Measurements from ENCODE around the gene ATXN7L3. TPM values are rescaled to one million over a fixed set of nuclear protein-coding genes. Genes with fewer than 3 reads are reported as not detected.

ATXN7L3 gene
- total RNA-seq, 3 donors from 2014 or later = 34.7 to 45.8 (median 38.3) TPM

DNA sequence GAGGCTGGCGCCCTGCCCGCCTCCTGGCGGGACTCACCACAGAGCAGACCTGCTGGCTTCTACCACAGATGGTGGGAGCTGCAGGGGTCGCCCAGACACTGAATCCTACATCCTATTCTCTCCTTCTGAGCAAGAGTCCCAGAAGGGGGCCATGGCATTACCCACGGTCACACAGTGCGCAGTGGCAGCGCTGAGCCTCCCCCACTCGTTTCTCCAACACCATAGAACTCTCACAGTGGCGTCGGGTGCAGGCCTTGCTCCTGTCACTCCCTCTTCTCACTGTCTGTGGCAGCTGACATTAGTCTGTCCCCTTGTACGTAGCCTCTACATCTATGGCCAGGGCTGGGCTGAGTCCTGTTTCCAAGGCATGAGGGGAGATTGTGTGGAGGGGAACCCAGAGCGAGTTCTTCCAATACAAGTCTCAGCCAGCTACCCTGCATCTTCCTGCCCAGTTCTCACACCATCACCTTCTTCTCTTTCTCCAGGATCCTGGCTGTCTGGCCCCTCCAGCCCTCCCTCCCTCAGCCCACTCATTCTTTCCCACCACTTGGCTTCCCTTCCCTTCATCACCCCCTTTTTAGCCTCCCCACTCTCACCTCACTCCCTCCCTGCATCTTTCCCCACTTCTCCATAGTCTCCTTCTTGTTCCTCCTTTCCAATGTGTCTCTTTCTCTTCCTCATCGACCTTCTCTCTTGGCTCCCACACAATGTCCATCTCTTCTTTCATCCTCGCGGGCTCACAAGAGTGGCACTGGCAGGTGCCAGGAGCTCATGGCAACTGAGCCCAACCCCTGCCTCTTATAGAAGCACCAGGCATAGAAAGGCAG is 13.9 kb upstream of the ATXN7L3 start:
- peaks cover 3 to 14% of the 10 kb centered on the region in 2 donors for H3K4me1 ChIP-seq
- intact Hi-C loops (cut with DNase I; ENCODE audit: low total_unique reads) = loop anchor here (5.0 kb wide), 1 partner anchor 114 kb away; no protein-coding TSS in a partner anchor

DNA sequence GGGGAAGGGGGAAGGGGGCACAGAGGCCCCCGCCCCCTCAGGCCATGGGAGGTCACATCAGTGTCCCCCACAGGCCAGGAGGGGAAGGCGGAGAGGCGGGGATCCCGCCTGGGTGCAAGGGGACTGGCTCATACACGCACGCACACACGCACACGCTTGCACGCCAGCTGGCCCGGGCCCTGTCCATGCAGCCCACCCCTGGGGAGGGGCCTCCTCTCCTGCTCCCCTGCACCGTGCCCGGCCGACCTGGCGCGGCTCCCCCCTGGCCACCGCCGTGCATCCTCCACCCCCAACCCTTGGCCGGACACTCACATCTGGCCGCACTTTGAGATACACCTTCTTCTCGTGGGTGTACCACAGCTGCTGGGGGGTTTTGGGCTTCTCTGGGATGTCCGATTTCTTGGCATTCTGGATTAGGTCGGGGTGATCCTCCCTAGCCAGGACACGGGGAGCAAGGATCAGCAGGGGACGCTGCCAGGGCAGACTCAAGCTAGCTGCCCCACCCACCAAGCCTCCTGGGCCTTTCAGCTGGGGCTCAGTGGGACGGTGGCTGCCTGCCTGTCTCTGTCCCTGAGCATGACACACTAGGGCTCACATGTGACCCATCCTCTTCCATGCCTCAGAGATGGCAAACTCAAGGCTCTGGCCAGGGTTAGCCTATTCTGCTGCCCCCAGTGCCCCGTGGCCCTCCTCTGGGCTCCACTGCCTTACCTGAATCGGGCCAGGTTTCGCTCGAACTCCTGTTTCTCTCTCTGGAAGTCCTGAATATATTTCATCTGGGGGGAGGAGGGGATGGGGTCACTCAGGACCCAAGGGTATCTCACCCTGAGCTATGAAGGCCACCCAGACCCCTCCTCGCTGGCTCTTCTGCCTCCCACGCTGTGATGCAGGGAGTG is 13.1 kb upstream of the ATXN7L3 start:
- Histone ChIP-seq H3K36me3 (peaks cover 9% of the 10 kb centered on the region), H3K27ac (peak overlapping the region in 1 of 2 donors; percentile 25), H3K4me3 (no peak overlapping the region), H3K4me1 (peaks cover 3 to 10% of the 10 kb centered on the region in 2 donors), H3K9me3 (no peaks in the 10 kb centered on the region), H3K27me3 (no peaks in the 10 kb centered on the region)
- no peak for TF ChIP-seq POLR2A (IDR thresholded peaks at IDR 0.05)
- intact Hi-C loops (cut with DNase I; ENCODE audit: low total_unique reads) = loop anchor here (5.0 kb wide), 1 partner anchor 115 kb away; no protein-coding TSS in a partner anchor
- DNase-seq (ENCODE audit: low spot score in 2 of 2) = no peak

More for the DNA sequence above, 13.9 kb upstream of the ATXN7L3 start:
- Histone ChIP-seq H3K9me3 (no peaks in the 10 kb centered on the region), H3K27ac (no peak overlapping the region), H3K4me3 (no peak overlapping the region), H3K27me3 (no peaks in the 10 kb centered on the region), H3K36me3 (peaks cover 9% of the 10 kb centered on the region)
- TF ChIP-seq POLR2A (IDR thresholded peaks at IDR 0.05) = no peak
- TF ChIP-seq POLR2AphosphoS5 (IDR thresholded peaks at IDR 0.05) = no peak
- TF ChIP-seq, protein P1, sequence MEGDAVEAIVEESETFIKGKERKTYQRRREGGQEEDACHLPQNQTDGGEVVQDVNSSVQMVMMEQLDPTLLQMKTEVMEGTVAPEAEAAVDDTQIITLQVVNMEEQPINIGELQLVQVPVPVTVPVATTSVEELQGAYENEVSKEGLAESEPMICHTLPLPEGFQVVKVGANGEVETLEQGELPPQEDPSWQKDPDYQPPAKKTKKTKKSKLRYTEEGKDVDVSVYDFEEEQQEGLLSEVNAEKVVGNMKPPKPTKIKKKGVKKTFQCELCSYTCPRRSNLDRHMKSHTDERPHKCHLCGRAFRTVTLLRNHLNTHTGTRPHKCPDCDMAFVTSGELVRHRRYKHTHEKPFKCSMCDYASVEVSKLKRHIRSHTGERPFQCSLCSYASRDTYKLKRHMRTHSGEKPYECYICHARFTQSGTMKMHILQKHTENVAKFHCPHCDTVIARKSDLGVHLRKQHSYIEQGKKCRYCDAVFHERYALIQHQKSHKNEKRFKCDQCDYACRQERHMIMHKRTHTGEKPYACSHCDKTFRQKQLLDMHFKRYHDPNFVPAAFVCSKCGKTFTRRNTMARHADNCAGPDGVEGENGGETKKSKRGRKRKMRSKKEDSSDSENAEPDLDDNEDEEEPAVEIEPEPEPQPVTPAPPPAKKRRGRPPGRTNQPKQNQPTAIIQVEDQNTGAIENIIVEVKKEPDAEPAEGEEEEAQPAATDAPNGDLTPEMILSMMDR (IDR thresholded peaks at IDR 0.05) = no peak
- DNase-seq (ENCODE audit: low spot score in 2 of 2) = no peak

DNA sequence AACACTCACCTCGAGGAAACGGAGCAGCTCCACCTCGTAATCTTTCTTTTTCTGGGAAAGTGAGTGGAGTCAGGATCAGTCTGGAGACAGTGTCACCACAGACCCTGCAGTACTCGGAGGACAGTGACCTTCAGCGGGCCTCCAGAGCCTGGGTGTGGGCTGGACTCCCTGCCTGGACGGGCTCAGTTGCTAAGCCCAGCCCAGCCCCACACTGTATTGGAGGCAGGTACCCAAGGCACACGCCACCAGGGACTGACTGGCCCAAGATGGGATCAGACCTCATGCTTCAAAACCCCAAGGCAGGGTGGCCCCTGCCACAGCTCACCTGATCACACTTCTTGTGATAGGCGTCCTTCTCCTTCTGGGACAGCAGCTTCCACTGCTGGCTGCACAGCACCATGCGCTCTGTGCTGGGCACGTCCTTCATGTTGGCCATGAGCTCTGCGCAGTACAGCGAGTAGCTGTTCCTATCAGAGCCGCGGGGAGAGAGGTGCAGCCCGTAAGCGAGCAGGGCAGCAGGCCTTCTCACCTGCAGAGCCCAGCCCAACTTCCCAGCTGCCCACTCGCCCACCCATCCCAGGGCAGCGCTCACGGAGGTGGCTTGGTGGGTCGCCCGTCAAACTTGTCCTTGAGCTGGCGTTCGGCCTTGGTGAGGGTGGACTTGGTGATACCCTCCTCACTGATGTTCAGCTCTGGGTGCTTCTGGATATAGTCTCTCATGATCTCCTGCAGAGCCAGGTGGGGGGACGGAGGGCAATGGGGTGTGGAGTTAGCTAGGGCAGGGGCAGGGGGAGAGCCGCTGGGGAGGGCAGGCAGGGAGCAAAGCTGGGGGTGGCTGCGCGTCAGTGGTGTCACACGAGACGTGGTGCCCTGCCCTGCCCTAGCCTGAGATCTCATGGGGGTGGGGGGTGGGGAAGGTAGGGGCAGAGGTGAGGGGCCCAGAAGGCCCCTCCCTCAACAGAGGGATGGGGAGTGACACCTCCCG is 11.9 kb upstream of the ATXN7L3 start:
- H3K36me3 ChIP-seq = peaks cover 9% of the 10 kb centered on the region
- H3K4me3 ChIP-seq = no peak overlapping the region
- intact Hi-C loops (cut with DNase I; ENCODE audit: low total_unique reads) = loop anchor here (5.0 kb wide), 1 partner anchor 116 kb away; no protein-coding TSS in a partner anchor
- no peak for DNase-seq (ENCODE audit: low spot score in 2 of 2)
- no peak overlapping the region for H3K27ac ChIP-seq
- H3K4me1 ChIP-seq = peaks cover 0 to 3% of the 10 kb centered on the region in 2 donors
- no peaks in the 10 kb centered on the region for H3K27me3 ChIP-seq
- no peak for TF ChIP-seq POLR2AphosphoS5 (IDR thresholded peaks at IDR 0.05)
- TF ChIP-seq, protein P1 (IDR thresholded peaks at IDR 0.05) = no peak
- no peak for TF ChIP-seq POLR2A (IDR thresholded peaks at IDR 0.05)
- H3K9me3 ChIP-seq = no peaks in the 10 kb centered on the region

DNA sequence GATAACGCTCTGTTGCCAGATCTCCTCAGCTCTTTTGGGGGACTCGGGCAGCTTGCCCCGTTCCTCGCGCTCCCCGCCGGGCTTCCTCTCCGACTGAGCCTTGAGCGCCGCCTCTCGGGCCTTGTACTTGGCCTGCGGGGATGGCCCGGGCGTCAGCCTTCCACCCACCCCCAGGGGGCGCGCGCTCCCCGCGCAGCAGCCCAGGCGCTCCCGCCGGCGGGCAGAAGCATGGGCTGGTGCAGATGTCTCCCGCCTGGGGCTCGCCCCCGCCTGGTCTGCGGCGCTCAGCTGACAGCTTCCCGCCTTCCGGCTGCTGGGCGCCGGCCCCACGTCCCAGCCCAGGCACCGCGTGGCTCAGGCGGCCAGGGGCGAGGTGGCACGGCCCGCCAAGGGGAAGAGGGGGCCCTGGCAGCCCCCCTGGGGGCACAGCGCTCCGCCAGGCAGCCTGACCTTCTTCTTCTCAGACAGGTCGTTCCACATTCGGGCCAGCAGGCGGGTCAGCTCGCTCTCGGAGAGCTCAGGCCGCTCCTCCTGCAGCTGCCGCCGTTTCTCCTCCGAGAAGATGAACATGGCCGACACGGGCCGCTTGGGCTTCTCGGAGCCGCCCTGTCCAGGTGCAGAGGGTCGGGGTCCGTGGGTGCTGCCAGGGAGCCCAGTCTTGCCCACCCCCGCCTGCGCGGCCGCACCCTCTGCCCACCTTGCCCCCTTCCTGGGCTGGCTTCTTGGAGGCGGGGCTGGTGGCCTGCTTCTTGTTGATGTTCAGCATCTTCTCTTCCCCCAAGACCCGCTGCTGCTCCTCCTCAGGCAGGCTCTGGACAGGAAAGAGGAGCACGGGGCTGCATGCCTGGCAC is 10.9 kb upstream of the ATXN7L3 start:
- H3K4me1 ChIP-seq = peaks cover 0 to 3% of the 10 kb centered on the region in 2 donors
- H3K27ac ChIP-seq = peak overlapping the region in 1 of 2 donors; percentile 46
- peaks cover 9% of the 10 kb centered on the region for H3K36me3 ChIP-seq
- no peaks in the 10 kb centered on the region for H3K9me3 ChIP-seq
- H3K27me3 ChIP-seq = no peaks in the 10 kb centered on the region
- H3K4me3 ChIP-seq = peak overlapping the region in 2 of 3 donors; percentile 0 to 39
- TF ChIP-seq POLR2A (IDR thresholded peaks at IDR 0.05) (no peak), POLR2AphosphoS5 (IDR thresholded peaks at IDR 0.05) (peak; percentile 12 to 54 (median 21))
- TF ChIP-seq, protein P1 (IDR thresholded peaks at IDR 0.05) = peak; percentile 75 to 90 (median 89)
- intact Hi-C loops (cut with DNase I; ENCODE audit: low total_unique reads) = loop anchor here (5.0 kb wide), 1 partner anchor 117 kb away; no protein-coding TSS in a partner anchor
- DNase-seq (ENCODE audit: low spot score in 2 of 2) = peak; percentile 56 to 67
